DND-41 (cell line): Measurements from ENCODE around the gene CISD3.

Experiments used
- CTCF ChIP-seq: IDR thresholded peaks from 2 replicates; pipeline ENCODE4 v1.5.1; 2012; ENCODE audit warnings: borderline replicate concordance, low read length, moderate library complexity, mild to moderate bottlenecking; ENCODE audit not compliant: poor library complexity, severe bottlenecking; ENCODE audit errors: extremely low read depth
- EZH2 ChIP-seq: IDR thresholded peaks from 3 replicates; pipeline ENCODE4 v1.6.1; 2012; ENCODE audit warnings: borderline replicate concordance, low read depth, mild to moderate bottlenecking, moderate library complexity, low read length, inconsistent platforms; ENCODE audit not compliant: severe bottlenecking

GRCh38 chr17:38735161-38735997, 5.2 kb downstream of the CISD3 start:
- TF ChIP-seq CTCF = peak; percentile 98
- no peak for TF ChIP-seq EZH2
